ENCODE data around the gene SEC14L5. TPM values are rescaled to one million over a fixed set of nuclear protein-coding genes. Genes with fewer than 3 reads are reported as not detected.

The SEC14L5 gene
- total RNA-seq, 2 donors from 2014 or later, result 0.22 to 0.33 TPM

DNA sequence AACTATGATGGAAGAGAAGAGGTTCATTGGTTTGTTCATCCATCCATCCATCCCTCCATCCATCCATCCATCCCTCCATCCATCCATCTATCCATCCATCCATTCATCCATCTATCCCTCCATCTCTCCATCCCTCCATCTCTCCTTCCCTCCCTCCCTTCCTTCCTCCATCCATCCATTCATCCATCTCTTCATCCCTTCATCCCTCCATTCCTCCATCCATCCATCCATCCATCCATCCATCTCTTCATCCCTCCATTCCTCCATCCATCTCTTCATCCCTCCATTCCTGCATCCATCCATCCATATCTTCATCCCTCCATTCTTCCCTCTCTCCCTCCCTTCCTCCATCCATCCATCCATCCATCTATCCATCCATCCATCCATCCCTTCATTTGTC lies 11.2 kb upstream of the SEC14L5 start:
- peak overlapping the region; percentile 97 for H3K27ac Mint-ChIP-seq

GRCh38 chr16:4947722-4948503 lies 10.2 kb upstream of the SEC14L5 start:
- H3K27ac ChIP-seq (ENCODE audit: low read depth, low read length), result no peak overlapping the region
- Mint-ChIP-seq H3K4me1 (peaks cover 34% of the 10 kb centered on the region), H3K27ac (peak overlapping the region; percentile 97), H3K9me3 (no peaks in the 10 kb centered on the region), H3K4me3 (peak overlapping the region; percentile 11), H3K27me3 (ENCODE audit: insufficient read depth) (peaks cover 9% of the 10 kb centered on the region), H3K36me3 (ENCODE audit: low read depth) (no peaks in the 10 kb centered on the region)
- peaks cover 9% of the 10 kb centered on the region for H3K4me1 ChIP-seq (ENCODE audit: control insufficient read depth, insufficient read depth, low read length)
- no peaks in the 10 kb centered on the region for H3K36me3 ChIP-seq (ENCODE audit: control insufficient read depth, insufficient read depth, low read length)
- H3K9me3 ChIP-seq (ENCODE audit: control insufficient read depth, low read length), result no peaks in the 10 kb centered on the region
- no peak overlapping the region for H3K9ac ChIP-seq (ENCODE audit: extremely low read depth, low read length, poor library complexity, severe bottlenecking)
- peak; percentile 95 for DNase-seq
- 19 to 32% methylated on average over 11 to 16 of the region's 16 CpGs for WGBS, 2 experiments (ENCODE audit: insufficient coverage in 1 of 2, insufficient read length in 1 of 2)
- no peaks in the 10 kb centered on the region for H3K27me3 ChIP-seq (ENCODE audit: control insufficient read depth, insufficient read depth, low read length, poor library complexity, severe bottlenecking)
- TF ChIP-seq, protein P1, sequence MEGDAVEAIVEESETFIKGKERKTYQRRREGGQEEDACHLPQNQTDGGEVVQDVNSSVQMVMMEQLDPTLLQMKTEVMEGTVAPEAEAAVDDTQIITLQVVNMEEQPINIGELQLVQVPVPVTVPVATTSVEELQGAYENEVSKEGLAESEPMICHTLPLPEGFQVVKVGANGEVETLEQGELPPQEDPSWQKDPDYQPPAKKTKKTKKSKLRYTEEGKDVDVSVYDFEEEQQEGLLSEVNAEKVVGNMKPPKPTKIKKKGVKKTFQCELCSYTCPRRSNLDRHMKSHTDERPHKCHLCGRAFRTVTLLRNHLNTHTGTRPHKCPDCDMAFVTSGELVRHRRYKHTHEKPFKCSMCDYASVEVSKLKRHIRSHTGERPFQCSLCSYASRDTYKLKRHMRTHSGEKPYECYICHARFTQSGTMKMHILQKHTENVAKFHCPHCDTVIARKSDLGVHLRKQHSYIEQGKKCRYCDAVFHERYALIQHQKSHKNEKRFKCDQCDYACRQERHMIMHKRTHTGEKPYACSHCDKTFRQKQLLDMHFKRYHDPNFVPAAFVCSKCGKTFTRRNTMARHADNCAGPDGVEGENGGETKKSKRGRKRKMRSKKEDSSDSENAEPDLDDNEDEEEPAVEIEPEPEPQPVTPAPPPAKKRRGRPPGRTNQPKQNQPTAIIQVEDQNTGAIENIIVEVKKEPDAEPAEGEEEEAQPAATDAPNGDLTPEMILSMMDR (conservative IDR thresholded peaks at IDR 0.05), result no peak
- no peak overlapping the region for H3K4me3 ChIP-seq (ENCODE audit: low read length)

More for the DNA sequence above, 11.2 kb upstream of the SEC14L5 start:
- Mint-ChIP-seq H3K27me3 (ENCODE audit: insufficient read depth) (peaks cover 9% of the 10 kb centered on the region), H3K4me1 (peaks cover 37% of the 10 kb centered on the region), H3K4me3 (no peak overlapping the region), H3K36me3 (ENCODE audit: low read depth) (no peaks in the 10 kb centered on the region), H3K9me3 (no peaks in the 10 kb centered on the region)
- no peak overlapping the region for H3K9ac ChIP-seq (ENCODE audit: extremely low read depth, low read length, poor library complexity, severe bottlenecking)
- H3K27me3 ChIP-seq (ENCODE audit: control insufficient read depth, insufficient read depth, low read length, poor library complexity, severe bottlenecking), result no peaks in the 10 kb centered on the region
- no peak overlapping the region for H3K4me3 ChIP-seq (ENCODE audit: low read length)
- H3K9me3 ChIP-seq (ENCODE audit: control insufficient read depth, low read length), result no peaks in the 10 kb centered on the region
- peaks cover 14% of the 10 kb centered on the region for H3K4me1 ChIP-seq (ENCODE audit: control insufficient read depth, insufficient read depth, low read length)
- no peak for DNase-seq
- H3K27ac ChIP-seq (ENCODE audit: low read depth, low read length), result no peak overlapping the region
- TF ChIP-seq, protein P1 (conservative IDR thresholded peaks at IDR 0.05), result no peak
- no peaks in the 10 kb centered on the region for H3K36me3 ChIP-seq (ENCODE audit: control insufficient read depth, insufficient read depth, low read length)

DNA sequence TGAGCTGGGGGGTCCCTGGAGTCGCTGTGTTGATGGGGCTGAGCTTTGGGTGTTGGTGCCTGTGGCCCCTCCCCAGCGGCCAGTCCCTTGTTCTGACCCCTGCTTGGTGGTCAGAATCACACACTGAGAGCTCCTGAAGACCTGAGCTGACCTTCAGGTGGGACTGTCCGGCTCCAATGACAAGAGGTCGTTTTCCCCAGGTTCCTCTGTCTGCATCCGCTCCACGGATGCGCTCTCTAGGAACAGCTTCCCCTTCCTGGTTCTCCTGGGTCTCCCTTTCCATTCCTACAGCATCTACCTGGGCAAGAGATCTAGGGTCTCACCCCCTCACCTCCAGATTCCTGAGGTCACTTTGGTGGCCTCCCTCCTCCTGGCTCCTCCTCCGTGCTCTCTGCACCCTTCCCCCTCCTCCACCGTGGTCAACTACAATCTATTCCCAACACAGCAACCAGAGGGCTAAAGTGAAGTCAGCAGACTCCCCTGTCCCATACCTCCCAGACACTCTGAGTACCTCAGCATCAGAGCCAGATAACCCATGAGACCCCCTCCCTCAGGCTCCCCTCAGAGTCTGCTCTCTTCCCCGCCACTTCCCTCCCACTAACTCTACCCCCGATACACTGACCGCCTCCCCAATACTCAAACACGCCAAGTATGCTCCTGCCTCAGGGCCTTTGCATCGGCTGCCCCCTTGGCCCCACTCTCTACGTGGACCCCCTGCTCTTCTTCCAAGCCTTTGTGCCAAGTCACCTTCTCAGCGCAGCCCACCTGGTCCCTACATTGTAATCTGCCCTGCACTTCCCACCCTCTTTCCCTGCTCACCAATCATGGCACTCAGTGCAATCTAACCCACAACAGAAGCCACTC lies 9.0 kb upstream of the SEC14L5 start:
- no peaks in the 10 kb centered on the region for H3K9me3 Mint-ChIP-seq

More for the DNA sequence above, 9.0 kb upstream of the SEC14L5 start:
- H3K4me3 Mint-ChIP-seq, result peak overlapping the region; percentile 16
- H3K4me1 Mint-ChIP-seq, result peaks cover 25% of the 10 kb centered on the region
- H3K27me3 ChIP-seq (ENCODE audit: control insufficient read depth, insufficient read depth, low read length, poor library complexity, severe bottlenecking), result no peaks in the 10 kb centered on the region
- 67 to 68% methylated on average over 13 to 16 of the region's 16 CpGs for WGBS, 2 experiments (ENCODE audit: insufficient coverage in 1 of 2, insufficient read length in 1 of 2)
- no peaks in the 10 kb centered on the region for H3K9me3 ChIP-seq (ENCODE audit: control insufficient read depth, low read length)
- H3K27ac ChIP-seq (ENCODE audit: low read depth, low read length), result no peak overlapping the region
- H3K36me3 ChIP-seq (ENCODE audit: control insufficient read depth, insufficient read depth, low read length), result no peaks in the 10 kb centered on the region
- peaks cover 8% of the 10 kb centered on the region for H3K4me1 ChIP-seq (ENCODE audit: control insufficient read depth, insufficient read depth, low read length)
- TF ChIP-seq, protein P1 (conservative IDR thresholded peaks at IDR 0.05), result no peak
- H3K27ac Mint-ChIP-seq, result peak overlapping the region; percentile 74
- H3K36me3 Mint-ChIP-seq (ENCODE audit: low read depth), result no peaks in the 10 kb centered on the region
- H3K27me3 Mint-ChIP-seq (ENCODE audit: insufficient read depth), result peaks cover 9% of the 10 kb centered on the region
- H3K4me3 ChIP-seq (ENCODE audit: low read length), result no peak overlapping the region
- H3K9ac ChIP-seq (ENCODE audit: extremely low read depth, low read length, poor library complexity, severe bottlenecking), result no peak overlapping the region
- no peak for DNase-seq
